Germinal center (tissue), 1 donor: ENCODE results near the gene AHNAK.
A peak's percentile ranks its signal among the peaks of the same experiment; 100 is the strongest.
"Not testable (repeated sequence)": the region's sequence is repeated elsewhere in the genome, so short reads cannot be mapped to it uniquely, and the experiment has no call there.

Experiments used
- DNase-seq: peaks from one replicate; pipeline ENCODE4 v3.0.0; 2012; ENCODE audit warnings: mixed read lengths, low spot score

Gene AHNAK, protein sequence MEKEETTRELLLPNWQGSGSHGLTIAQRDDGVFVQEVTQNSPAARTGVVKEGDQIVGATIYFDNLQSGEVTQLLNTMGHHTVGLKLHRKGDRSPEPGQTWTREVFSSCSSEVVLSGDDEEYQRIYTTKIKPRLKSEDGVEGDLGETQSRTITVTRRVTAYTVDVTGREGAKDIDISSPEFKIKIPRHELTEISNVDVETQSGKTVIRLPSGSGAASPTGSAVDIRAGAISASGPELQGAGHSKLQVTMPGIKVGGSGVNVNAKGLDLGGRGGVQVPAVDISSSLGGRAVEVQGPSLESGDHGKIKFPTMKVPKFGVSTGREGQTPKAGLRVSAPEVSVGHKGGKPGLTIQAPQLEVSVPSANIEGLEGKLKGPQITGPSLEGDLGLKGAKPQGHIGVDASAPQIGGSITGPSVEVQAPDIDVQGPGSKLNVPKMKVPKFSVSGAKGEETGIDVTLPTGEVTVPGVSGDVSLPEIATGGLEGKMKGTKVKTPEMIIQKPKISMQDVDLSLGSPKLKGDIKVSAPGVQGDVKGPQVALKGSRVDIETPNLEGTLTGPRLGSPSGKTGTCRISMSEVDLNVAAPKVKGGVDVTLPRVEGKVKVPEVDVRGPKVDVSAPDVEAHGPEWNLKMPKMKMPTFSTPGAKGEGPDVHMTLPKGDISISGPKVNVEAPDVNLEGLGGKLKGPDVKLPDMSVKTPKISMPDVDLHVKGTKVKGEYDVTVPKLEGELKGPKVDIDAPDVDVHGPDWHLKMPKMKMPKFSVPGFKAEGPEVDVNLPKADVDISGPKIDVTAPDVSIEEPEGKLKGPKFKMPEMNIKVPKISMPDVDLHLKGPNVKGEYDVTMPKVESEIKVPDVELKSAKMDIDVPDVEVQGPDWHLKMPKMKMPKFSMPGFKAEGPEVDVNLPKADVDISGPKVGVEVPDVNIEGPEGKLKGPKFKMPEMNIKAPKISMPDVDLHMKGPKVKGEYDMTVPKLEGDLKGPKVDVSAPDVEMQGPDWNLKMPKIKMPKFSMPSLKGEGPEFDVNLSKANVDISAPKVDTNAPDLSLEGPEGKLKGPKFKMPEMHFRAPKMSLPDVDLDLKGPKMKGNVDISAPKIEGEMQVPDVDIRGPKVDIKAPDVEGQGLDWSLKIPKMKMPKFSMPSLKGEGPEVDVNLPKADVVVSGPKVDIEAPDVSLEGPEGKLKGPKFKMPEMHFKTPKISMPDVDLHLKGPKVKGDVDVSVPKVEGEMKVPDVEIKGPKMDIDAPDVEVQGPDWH (N-terminal part only)

DNA sequence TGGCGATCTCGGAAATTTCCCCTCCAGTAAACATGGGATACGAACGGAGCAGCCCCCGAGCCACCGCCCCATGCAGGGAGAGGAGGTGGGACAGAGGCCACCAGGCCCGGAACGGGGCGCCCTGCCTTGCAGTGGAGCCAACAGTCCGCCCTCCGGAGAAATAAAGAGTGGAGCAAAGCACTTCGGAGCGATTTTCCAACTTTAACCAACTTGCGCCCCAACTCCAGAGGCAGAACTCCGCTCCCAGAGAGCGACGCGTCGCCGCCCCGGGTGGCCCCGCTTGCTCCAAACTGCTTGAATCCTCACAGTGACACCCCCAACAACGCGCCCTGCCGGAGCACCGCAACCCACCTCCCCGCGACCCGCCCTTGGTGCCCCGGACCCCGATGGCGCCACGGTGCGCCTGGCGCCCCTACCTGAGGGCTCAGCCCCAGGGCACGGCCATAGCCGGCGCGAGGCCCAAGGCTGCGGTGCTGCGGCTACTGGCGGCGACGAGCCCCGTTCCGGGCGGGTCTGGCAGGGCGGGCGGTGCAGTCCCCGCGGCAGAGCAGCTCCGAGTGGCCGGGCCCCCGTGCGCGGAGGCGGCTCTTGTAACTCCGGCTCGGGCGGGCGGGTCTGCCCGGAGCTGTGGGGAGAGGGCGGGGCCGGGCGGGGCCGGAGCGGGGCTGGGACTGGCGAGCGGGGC is at the start of gene AHNAK:
TSS of gene AHNAK (minus strand) at position 563 of the 685 bp plus-strand sequence. CDS start 10,708 bp downstream, outside the sequence.
- peak; percentile 48 for DNase-seq

DNA sequence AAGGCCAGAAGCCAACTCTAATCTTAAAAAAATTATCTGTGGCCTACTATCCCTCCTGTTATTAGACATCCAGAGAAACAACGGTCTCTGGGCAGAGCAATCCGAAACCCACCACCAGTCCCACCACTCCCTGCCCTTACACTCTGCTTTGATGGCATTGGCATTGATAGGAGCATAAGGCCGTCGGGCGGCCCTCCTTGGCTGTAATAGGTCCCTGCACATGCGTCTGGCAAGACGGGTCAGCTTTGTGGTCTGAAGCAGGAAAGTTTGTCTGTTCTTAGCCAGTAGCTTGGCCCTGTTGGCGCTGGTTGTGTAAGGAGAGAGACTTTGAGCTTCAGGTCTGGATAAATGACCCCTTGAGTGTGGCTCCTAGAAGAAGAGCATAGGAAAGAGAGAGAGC is 48.5 kb upstream of the AHNAK start:
- DNase-seq: no peak

DNA sequence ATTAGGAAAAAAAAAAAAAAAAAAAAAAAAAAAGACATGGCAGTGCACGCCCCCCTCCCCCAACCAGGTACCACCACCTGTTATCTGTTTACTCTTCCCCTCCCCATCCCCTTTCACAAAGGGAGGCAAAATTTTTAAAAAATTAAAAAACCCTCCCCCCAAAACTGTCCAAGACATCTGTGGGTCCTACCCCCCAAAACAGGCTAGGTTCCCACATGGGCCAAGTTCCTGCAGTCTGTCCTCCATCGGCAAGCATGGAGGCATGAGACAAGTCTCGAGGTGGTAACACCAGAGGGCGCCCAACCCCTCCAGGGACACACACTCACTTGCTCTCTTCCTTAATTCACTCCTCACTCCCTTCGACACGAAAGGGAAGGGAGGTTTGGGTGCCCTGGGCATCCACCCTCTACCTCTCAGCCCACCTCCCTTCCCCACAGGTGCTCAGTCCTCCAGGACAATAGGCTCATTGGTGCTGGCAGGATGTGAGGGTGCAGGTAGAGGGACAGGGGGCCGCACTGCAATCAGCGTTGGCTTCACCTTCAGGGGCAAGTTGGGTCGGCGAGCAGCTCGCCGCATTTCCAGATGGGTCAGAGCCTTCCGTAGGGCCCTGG is 46.9 kb upstream of the AHNAK start:
- DNase-seq: peak; percentile 67

DNA sequence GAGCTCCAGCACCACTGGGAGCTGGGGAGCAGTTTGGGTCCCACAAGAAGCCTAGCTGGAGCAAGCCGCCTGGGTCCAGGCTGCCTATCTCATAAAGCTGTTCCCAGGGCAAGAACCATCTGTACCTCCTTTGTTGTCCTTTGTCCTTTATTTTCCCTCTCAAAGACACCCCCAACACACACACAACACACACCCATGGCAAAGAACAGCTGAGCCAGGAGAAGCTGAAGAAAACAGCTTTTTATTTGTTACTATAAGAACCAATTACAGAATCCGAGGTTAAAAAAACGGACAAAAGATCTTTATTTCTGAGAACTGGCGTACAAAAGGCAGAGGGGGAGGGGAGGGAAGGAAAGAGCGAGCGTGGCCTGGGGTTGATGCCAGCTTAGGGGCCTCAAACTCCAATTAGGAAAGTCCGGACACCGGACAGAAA is 46.4 kb upstream of the AHNAK start:
- DNase-seq: no peak

DNA sequence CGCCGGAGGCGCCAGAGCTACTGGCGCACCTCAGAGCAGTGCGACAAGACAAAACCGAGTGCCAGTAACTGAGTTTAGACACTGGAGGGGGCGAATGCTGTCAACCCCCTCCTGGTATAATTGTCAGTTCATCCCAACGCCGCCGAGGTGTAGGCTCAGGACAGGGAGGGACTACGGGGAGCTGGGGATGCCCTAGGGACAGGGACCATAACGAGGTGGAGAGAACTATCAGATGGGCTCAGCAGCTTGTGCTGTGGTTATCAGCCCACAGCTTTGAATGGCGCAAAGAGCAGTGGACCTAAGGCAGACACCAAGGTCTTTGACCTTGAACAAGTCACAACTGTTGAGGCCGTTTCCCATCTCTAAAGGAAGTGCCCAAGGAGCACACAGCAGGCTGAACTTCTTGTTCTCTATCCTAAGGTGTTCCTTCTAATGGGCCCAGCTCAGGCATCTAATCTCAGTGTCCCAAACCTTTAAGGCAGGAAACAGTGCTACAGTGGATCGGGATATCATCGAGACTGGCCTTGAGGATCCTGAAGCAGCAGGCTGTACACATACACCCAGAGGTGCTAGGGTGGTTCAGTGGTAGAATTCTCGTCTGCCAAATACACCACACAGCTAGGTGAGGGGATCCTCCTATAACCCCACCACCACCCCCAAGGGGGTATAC is 45.7 kb upstream of the AHNAK start:
- DNase-seq: no peak

DNA sequence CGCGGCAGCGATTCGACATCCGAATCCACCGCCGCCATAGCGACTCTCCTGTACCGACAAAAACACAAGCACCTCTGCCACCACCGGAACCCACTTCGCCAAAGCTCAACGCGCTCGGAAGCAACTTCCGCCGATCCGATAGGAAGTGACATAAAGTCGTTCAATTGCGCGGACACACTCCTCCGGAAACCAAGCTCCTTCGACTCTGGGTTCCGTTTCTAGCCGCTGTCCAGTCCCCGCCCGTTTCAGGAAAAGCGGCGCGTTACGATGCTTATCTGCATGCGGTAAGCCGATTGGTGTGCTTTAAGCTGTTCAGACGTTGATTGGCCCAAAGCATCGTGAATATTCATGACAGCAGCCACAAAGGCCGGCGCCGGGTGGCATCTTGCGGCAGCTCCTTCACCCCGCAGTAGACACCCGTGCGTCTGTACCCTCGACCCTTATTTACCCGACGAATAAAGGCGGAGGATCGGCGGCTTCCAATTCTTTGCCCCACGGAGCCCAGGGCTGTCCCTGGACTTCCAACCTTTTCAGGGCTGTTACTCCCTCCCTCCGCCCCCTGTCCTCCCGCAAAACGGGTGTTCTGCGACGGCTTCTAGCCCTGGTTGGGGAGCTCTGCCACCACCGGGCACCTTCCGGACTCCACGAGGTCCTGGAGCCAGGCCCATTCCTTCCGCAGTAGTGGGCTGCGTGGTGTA is 45.0 kb upstream of the AHNAK start, which contains the start of gene TUT1:
TSS of gene TUT1 (minus strand) at position 76 of the 698 bp plus-strand sequence. CDS start at position 38, 38 bp downstream.
- peak; percentile 92 for DNase-seq

DNA sequence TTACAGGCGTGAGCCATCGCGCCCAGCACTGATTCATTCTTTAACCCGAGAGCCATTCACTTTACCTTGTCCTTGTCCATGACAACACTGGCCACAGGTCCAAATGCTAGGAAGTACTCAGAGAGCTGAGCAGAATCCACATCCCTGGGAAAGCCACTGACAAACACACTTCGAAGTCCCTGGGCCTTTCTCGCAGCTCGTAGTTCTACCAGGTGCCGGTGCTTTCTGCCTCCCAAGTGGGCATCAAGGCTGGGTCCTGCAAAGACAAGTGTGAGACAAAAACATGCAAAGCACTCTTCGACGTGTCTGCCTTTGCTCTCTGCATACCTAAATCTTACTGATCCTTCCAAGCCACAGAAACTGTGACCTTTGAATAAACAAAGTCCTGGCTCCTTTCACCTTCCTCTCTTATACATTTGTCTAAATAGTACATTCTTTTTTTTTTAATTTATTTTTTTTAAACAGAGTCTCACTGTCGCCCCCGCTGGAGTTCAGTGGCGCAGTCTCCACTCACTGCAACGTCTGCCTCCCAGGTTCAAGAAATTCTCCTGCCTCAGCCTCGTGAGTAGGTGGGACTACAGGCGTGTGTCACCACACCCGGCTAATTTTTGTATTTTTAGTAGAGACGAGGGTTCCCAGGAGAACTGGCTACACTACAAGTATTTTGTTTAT is 42.5 kb upstream of the AHNAK start:
- DNase-seq: no peak

DNA sequence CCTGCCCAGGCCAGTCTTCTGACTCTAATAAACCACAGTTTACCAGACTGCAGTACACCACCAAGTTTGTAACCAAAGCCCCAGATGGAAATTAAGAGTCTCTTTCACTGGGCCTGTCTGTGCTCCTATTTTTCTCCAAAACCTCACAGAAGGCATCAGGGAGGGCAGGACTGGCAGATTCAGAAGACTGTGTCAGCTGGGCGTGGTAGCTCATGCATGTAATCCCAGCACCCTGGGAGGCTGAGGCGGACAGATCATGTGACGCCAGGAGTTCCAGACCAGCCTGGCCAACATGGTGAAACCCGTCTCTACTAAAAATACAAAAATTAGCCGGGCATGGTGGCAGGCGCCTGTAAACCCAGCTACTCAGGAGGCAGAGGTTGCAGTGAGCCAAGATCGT is 38.8 kb upstream of the AHNAK start:
- DNase-seq: not testable (repeated sequence)

DNA sequence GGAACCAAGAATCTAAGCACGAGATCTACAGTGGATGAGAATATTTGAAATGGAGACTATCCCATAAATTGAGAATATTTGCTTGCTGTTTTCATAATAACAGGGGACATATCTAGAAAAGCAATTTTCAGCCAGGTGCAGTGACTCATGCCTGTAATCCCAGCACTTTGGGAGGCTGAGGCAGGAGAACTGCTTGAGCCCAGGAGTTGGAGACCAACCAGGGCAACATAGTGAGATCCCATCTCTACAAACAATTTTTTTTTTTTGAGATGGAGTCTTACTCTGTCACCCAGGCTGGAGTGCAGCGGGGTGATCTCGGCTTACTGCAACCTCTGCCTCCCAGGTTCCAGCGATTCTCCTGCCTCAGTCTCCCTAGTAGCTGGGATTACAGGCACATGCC is 35.1 kb upstream of the AHNAK start:
- DNase-seq: not testable (repeated sequence)

DNA sequence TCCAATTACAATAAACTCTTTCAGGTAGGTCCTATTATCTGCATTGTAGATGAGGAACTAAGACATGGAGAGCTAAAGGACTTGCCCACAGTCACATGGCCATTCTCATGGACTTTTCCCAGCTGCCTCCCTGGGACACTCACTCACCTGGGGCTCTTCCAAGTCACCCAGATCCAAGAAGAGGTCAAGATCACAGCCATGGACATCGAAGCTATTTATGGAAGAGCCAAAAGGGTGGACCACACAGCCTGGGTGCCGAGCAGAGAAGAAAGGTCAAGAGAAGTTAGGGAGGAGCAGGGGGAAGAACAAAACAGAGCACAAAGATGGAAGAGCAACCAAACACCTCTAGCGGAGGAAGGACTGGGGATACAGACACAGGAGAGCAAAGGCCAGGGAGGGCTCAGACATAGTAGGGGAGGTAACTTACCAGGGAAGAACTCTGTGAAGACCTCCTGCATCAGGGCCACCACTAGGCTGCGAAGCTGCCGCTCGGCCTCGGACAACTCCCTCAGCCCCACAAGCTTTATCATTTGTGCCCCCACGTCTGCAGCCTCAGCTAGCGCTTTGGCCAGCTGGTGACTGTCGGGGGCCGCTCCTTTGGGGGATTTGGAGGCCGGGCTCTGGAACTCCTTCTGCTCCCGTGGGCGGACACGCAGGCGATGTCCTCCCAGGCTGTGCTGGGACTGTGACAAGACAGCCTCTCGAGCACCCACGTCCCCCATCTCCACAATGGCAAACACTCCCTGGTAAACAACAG is 34.5 kb upstream of the AHNAK start:
- no peak for DNase-seq

DNA sequence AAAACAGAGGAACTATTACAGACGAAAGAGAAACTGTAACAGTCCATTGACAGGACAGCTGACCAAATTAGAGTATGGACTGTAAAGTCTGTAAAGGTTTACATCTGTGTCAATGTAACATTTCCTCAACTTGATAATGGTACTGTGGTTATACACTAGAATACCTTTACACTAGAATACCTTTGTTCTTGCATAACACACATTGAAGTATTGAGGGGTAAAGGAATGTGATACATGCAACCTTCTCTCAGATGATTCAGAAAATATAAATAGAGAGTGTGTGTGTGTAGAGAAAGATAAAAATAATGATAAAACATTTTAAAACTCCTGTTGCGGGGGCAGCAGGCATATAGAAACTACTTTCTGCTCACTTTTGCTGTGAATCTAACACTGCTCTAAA is 32.6 kb upstream of the AHNAK start:
- DNase-seq: no peak

DNA sequence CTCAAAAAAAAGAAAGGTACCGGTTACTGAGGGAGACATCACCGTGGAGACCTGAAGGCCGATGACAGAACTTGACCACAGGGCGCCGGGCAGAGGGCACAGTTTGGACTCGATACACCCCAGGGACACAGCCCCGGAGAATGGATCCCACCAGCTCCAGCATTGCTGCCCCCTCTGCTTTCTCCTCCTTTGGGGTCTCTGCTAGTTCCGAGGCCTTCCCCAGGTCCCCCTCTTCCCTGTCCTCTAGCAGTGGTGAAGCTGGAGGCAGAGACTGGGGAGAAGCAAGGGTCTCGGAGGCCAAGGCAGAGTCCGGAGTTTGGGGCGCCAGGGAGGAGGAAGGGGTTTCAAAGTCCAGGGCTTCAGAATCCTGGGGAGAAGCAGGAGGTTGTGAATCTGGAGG is 31.9 kb upstream of the AHNAK start:
- DNase-seq: no peak

DNA sequence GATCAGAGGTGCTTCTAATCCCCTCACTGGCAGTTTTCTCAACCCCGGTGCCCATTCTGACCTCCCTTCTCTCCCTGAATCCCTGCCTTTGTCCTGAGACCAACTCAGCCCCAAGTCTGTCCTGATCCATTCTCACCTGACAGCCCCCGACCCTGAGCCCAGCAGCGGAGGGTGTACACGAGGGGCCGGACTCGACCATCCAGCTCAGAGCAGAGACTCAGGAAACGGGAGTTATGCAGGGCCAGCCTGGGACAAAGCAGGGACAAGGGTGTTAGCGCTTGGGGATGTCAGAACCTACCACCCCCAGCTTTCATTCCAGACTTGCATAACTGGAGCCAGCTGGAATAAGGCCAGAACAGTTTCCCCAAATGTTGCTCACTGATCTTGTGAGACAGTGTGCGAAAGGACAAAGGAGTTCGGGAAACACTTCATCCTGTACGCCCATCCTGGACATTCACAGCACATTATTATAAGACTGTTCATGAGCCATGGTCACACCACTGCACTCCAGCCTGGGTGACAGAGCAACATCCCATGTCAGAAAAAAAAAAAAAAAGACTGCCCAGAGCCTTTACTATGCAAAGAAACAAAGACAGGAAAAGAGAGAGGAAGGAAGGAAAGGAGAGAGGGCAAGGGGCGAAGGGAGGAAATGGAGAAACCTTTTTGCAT is 30.6 kb upstream of the AHNAK start:
- DNase-seq: no peak

DNA sequence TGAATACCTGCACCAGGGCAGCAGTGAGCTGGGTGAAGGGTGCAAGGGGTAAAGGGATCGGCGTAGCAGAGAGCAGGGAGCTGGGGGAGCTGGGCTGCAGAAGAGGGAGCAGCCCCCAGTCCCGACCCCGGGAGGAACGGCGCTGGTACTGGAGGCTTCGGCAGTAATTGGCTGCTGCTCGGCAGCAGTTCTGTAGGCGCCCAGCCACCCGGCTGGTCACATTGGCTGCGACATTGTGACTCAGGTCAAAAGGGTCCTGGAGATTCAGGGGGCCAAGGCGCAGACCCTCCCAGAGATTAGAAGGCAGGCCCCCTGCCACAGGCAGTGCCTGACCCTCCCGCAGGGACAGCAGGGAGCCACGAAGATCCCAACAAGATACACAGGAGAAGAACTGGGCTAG is 29.2 kb upstream of the AHNAK start:
- DNase-seq: no peak

DNA sequence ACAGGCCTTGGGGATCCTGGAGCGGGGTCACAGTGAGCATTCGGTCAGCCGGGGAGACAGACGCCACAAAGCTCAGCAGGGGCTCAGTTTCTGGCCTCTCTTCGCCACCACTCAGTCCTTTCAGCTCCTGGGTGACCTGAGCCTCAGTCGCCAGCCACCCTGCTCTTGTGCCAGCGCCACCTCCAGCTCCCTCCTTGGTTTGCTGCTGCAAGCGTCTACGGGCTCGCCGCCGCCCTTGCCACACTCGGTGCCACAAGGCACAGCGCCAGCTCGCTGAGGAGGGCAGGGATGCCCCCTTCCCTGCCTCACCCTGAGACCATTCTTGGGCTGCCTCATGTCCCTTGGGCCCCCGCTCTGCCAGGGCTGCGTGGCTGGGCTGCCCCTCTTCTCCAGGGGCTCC is 28.6 kb upstream of the AHNAK start:
- DNase-seq: no peak

DNA sequence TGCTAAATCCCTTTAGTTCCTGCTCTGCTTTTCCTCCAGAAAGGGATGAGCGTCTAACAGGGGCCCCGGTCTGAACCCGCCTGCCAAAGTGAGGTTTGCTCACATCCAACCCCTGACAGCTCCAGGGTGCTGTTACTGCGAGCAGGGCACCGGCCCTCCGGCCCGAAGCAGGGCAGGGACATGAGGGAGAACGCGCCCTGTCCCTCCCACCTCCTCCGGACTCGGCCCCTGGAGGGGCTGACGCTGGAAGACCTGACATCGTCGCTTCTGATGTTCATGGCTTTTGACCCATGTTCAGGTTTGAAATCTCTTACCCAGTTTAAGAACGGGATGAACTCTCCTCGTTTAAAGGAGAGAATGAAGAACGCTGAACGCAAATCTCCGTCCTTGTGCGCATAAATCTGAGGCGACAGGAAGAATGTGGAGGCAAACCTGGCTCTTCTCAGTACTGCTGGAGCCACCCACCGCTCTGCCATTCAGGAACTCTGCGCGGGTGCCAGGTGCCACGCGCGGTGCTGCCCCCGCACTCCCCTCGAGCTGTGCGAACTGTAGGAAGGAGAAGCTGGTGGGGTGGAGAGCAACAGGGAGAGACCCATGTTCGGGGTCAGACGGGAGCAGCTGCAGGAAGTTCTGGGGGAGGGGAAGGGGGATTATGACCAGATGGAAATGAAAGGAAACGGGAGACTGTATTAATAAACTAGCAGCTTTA is 27.9 kb upstream of the AHNAK start:
- DNase-seq: peak; percentile 34
